GM19467 (cell line): ENCODE data around the gene PRXL2A.
"Not testable (repeated sequence)": the region's sequence is repeated elsewhere in the genome, so short reads cannot be mapped to it uniquely, and the experiment has no call there.

ENCODE experiments used
- ATAC-seq: cut with Tn5 transposase; IDR thresholded peaks from one replicate; pipeline ENCODE4 v1.9.1; 2021; ENCODE audit warnings: mild to moderate bottlenecking, moderate library complexity; ENCODE audit not compliant: unreplicated experiment

PRXL2A gene

GRCh38 chr10:80473692-80474596 lies 65.6 kb downstream of the PRXL2A start:
- ATAC-seq = no peak

- ATAC-seq = no peak
Measured at GRCh38 chr10:80474597-80474910, 66.2 kb downstream of the PRXL2A start.

GRCh38 chr10:80474941-80475340 lies 66.6 kb downstream of the PRXL2A start:
- no peak for ATAC-seq

GRCh38 chr10:80475641-80476040 lies 67.3 kb downstream of the PRXL2A start:
- ATAC-seq = not testable (repeated sequence)

GRCh38 chr10:80476685-80477084 lies 68.3 kb downstream of the PRXL2A start:
- no peak for ATAC-seq

DNA sequence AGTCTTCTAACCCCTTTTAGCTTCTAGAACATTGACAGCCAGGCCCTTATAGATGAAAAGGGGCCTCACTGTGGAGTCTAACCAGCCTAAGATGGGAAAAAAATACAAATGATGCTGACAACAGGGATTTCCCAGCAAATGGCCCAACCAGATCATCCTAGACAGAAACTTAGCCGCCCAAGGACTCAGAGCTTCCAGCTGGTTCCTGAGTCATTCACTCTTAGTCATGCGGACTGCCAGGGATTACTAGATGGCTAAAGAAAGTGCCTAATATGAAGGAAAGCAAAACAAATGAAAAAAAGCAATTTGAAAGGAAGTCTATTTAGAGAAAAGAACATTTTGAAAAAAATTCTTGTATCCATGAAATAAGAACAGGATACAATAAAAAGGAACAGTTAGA lies 69.5 kb downstream of the PRXL2A start:
- ATAC-seq = no peak

DNA sequence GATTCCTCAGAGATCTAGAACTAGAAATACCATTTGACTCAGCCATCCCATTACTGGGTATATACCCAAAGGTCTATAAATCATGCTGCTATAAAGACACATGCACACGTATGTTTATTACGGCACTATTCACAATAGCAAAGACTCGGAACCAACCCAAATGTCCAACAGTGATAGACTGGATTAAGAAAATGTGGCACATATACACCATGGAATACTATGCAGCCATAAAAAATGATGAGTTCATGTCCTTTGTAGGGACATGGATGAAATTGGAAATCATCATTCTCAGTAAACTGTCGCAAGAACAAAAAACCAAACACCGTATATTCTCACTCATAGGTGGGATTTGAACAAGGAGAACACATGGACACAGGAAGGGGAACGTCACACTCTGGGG lies 72.0 kb downstream of the PRXL2A start:
- ATAC-seq = not testable (repeated sequence)

DNA sequence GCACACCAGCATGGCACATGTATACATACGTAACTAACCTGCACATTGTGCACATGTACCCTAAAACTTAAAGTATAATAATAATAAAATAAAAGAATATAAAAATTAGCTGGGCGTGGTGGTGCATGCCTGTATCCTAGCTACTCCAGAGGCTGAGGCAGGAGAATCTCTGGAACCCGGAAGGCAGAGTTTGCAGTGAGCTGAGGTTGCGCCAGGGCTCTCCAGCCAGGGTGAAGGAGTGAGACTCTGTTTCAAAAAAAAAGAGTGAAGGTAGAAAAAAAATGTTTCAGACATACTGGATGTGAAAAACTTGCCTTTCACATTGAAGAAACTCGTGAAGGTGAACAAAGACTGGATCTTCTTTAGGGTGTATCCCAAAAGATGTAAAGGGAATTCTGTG lies 72.5 kb downstream of the PRXL2A start:
- ATAC-seq = no peak

DNA sequence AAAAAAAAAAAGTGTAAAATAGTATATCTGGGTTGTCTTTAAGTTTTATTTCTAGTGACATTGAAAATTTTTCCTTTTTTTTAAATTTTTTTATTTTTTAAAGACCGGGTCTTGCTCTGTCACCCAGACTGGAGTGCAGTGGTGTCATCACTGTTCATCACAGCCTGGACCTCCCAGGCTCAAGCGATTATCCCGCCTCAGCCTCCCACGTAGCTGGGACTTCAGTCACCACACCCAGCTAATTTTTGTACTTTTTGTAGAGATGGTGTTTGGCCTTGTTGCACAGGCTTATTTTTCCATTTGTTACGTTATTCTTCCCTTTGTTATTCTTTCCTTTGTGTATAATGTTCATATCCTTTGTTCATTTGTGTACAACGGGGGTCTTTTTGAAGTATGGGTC lies 75.9 kb downstream of the PRXL2A start:
- ATAC-seq = no peak

GRCh38 chr10:80484676-80485075 lies 76.3 kb downstream of the PRXL2A start:
- ATAC-seq = no peak

DNA sequence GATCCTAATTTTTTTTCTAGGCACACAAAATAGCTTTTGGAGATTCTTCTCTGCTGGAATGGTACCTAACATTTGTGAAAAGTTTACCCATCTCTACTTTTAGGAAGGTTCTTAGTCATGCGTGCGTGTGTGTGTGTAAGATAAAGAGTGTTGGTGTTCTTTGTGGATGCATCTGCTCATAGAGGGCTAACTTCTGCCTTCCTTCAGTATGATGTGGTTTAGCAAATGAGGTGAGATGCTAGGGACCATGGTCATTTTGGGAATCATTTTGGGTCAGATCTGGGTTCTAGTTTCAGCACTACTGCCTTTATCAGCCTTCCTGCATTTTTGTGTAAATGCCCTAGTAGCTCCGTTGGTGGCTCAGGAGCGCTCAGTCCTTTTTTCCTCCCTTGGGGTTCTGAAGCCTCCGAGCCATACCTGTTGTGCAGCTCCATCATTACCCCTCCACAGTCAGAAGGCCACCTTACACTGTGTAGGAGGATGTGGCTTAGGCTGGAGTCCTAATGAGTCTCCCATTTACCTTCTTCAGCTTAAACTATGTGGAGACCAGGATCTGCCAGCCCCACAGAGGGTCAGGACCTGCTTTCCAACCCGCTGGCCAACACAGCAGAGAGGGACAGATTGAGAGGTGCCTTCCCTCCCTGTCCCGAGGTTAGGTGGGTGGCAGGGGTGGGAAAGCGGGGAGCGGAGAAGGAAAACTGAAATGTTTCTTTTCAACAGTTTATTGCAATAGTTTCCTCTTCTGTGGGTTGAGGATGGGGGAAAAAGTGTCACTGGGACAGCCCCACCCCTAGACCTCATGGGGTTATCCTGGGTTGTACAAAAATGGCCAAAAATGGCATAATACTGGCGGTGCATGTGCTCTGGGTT lies 77.0 kb downstream of the PRXL2A start:
- ATAC-seq = no peak

DNA sequence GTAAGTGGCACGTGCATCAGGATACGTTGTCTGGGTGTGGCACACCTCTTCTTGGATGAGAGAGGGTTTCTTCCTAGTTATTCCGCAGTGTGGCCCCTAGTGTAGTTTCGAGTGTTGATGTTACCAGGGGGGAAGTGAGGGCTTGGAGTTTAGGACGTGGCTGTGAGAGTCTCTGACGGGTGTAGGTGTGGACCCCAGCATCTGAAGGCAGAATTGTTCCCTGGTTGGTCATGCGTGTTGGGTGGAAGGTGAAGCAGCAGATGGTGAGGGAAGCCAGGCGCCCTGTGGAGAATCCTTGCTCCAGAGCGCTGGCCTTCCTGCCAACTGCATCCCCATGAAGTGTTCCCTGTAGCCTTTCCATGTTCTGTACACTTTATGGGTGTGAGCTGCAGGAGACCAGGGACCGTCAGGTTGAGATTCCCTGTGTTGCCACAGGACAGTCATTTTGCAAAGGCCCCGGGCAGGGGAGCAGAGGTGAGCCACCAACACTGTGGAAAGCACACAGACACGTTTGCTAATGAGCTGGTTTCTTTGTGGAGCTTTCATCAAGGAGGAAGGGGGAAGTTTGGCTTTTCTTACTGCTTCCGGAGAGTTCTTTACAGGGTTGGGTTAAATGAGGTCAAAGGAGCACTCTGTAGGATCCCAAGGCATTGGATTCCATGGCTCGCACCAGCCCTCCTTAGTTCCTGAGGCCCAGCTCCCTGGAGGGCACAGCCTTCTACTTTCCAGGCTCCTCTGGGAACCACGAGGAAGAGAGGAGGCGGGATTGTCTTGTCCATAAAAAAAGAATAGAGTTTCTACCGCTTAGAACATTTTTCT lies 77.8 kb downstream of the PRXL2A start:
- no peak for ATAC-seq
